ENCODE results near the gene FPGS.

DNA sequence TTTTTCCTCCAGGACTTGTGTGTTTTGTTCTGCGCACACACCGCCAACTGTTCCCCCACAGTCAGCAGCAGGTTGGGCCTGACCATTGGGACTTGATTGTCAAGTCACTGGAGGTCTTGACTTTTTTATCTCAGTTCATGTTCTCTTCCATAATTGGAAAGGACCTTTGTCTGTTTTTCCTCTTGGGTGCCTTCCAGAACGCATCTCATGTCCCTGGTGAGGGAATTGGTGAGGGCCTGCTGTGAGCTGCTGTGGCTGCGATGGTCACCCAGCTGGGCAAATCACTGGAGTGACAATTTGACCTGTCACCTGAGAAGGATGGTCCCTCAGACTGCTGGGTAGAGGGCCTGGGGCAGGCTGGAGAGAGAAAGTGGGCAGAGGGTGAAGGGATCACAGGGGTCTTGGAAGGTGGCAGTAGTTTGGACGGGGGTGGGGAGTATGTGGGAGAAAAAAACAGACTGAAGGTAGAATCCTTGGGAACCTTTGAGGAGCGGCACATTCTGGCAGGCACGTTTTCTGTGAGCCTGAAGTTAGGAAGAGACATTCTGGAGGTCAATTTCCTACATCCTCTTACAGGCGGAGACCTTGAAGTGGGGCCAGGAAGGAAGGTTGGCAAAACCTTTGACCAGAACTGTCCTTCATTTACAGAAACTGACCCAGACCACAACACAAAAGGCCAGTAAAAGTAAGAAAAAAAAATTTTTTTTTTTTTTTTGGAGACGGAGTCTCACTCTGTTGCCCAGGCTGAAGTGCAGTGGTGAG lies 12.4 kb upstream of the FPGS start:
- TF ChIP-seq, protein P1, sequence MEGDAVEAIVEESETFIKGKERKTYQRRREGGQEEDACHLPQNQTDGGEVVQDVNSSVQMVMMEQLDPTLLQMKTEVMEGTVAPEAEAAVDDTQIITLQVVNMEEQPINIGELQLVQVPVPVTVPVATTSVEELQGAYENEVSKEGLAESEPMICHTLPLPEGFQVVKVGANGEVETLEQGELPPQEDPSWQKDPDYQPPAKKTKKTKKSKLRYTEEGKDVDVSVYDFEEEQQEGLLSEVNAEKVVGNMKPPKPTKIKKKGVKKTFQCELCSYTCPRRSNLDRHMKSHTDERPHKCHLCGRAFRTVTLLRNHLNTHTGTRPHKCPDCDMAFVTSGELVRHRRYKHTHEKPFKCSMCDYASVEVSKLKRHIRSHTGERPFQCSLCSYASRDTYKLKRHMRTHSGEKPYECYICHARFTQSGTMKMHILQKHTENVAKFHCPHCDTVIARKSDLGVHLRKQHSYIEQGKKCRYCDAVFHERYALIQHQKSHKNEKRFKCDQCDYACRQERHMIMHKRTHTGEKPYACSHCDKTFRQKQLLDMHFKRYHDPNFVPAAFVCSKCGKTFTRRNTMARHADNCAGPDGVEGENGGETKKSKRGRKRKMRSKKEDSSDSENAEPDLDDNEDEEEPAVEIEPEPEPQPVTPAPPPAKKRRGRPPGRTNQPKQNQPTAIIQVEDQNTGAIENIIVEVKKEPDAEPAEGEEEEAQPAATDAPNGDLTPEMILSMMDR (IDR thresholded peaks at IDR 0.05): no peak
- TF ChIP-seq POLR2A (IDR thresholded peaks at IDR 0.05; ENCODE audit: low read depth): no peak
